OCI-LY7 (cell line): ENCODE measurements around the gene C2CD4C. TPM values are rescaled to one million over a fixed set of nuclear protein-coding genes. Genes with fewer than 3 reads are reported as not detected.

ENCODE experiments used
- BruUV-seq: library from RNA; stranded (reverse); fragments of 400-500 nt; replicated peaks from 2 replicates; lab custom pipeline; 2021; lab: Mats Ljungman, UMichigan
- CTCF ChIA-PET: fragments of 300-600 bp; sonication (Branson Sonifier 250); formaldehyde crosslinking; loops from one replicate; lab custom pipeline; 2022; ENCODE audit warnings: antibody characterized with exemption; ENCODE audit not compliant: unreplicated experiment; lab: Charles Lee
- POLR2A ChIA-PET: fragments of 300-600 bp; sonication (Branson Sonifier 250); formaldehyde crosslinking; loops from one replicate; lab custom pipeline; 2022; ENCODE audit warnings: antibody characterized with exemption; lab: Charles Lee
- DNase-seq: peaks from one replicate; pipeline ENCODE4 v3.0.0-alpha.2; 2015; ENCODE audit warnings: low spot score
- H2AFZ ChIP-seq: fragments of 200-600 bp; sonication (generic), shearing (Covaris generic); 2 replicates; pipeline ENCODE4 v1.6.1; 2014; ENCODE audit warnings: mild to moderate bottlenecking, antibody characterized with exemption, low read length, moderate library complexity
- H3K27ac ChIP-seq: fragments of 200-600 bp; sonication (generic); 2 replicates; pipeline ENCODE4 v1.5.1; 2014; ENCODE audit warnings: mixed run types, low read depth, mild to moderate bottlenecking, moderate library complexity, low read length, inconsistent platforms; ENCODE audit not compliant: poor library complexity, severe bottlenecking
- H3K36me3 ChIP-seq: fragments of 200-600 bp; sonication (generic); 2 replicates; pipeline ENCODE4 v1.6.1; 2014; ENCODE audit warnings: mild to moderate bottlenecking, antibody characterized with exemption, low read length, moderate library complexity, mixed read lengths; ENCODE audit not compliant: insufficient read depth
- H3K4me1 ChIP-seq: fragments of 200-600 bp; sonication (generic); 2 replicates; pipeline ENCODE4 v1.5.1; 2014; ENCODE audit warnings: mild to moderate bottlenecking, low read length; ENCODE audit not compliant: insufficient read depth, poor library complexity, severe bottlenecking
- H3K4me2 ChIP-seq: fragments of 200-600 bp; sonication (generic); 2 replicates; pipeline ENCODE4 v1.6.1; 2014; ENCODE audit warnings: mild to moderate bottlenecking, low read length
- H3K4me3 ChIP-seq: fragments of 200-600 bp; sonication (generic); 2 replicates; pipeline ENCODE4 v1.5.1; 2014; ENCODE audit warnings: mild to moderate bottlenecking, low read depth, low read length; ENCODE audit not compliant: poor library complexity, severe bottlenecking
- H3K79me2 ChIP-seq: fragments of 200-600 bp; sonication (generic); 2 replicates; pipeline ENCODE4 v1.6.1; 2016; ENCODE audit warnings: low read depth, mild to moderate bottlenecking, low read length, moderate library complexity, mixed read lengths; ENCODE audit not compliant: insufficient read depth
- H3K9me2 ChIP-seq: fragments of 200-600 bp; sonication (generic); 2 replicates; pipeline ENCODE4 v1.6.1; 2016; ENCODE audit warnings: mild to moderate bottlenecking, low read length, mixed read lengths; ENCODE audit not compliant: insufficient read depth
- H3K9me3 ChIP-seq: fragments of 200-600 bp; sonication (generic); 2 replicates; pipeline ENCODE4 v1.6.1; 2014; ENCODE audit warnings: mild to moderate bottlenecking, mixed run types, low read length, mixed read lengths
- H4K20me1 ChIP-seq: fragments of 200-600 bp; sonication (generic); 2 replicates; pipeline ENCODE4 v1.6.1; 2014; ENCODE audit warnings: mild to moderate bottlenecking, antibody characterized with exemption, low read length, moderate library complexity, mixed read lengths; ENCODE audit not compliant: insufficient read depth
- CTCF ChIP-seq: fragments of 200-600 bp; sonication (generic); conservative IDR thresholded peaks from 2 replicates; pipeline ENCODE4 v1.5.1; 2014; ENCODE audit warnings: mild to moderate bottlenecking, antibody characterized with exemption, low read length, moderate library complexity, mixed read lengths
- EZH2phosphoT487 ChIP-seq: fragments of 200-600 bp; sonication (generic); IDR thresholded peaks from 2 replicates; pipeline ENCODE4 v1.6.1; 2018; ENCODE audit warnings: low read depth, borderline replicate concordance, mild to moderate bottlenecking, mixed run types, antibody characterized with exemption, low read length, moderate library complexity, mixed read lengths
- intact Hi-C: fragments of 100-400 bp; cut with micrococcal nuclease; formaldehyde crosslinking; loops from one replicate; pipeline ENCODE4 v1.10.0; 2022; ENCODE audit not compliant: unreplicated experiment
- total RNA-seq, 2 experiments: library from RNA; depleted of rRNA in 1 of 2; stranded (reverse); fragments of >200 nt in 1 of 2; shearing (Covaris generic) in 1 of 2; gene quantifications; 2 replicates each; pipeline ENCODE4 v1.2.3, GENCODE V29; 2014 to 2022

The C2CD4C gene
- total RNA-seq, 2 experiments from 2014 or later = 0.16 to 0.59 TPM

GRCh38 chr19:416416-416815 lies 7.5 kb upstream of the C2CD4C start:
- H3K79me2 ChIP-seq = no peaks in the 10 kb centered on the region
- no peak overlapping the region for H3K4me3 ChIP-seq
- H3K4me2 ChIP-seq = no peak overlapping the region
- no peaks in the 10 kb centered on the region for H3K9me2 ChIP-seq
- H3K4me1 ChIP-seq = no peaks in the 10 kb centered on the region
- ChIA-PET POLR2A (no interaction called here), CTCF (no interaction called here)
- BruUV-seq = no TSS peak
- no peak overlapping the region for H2AFZ ChIP-seq
- no peaks in the 10 kb centered on the region for H4K20me1 ChIP-seq
- no peak for DNase-seq
- H3K27ac ChIP-seq = no peak overlapping the region
- H3K36me3 ChIP-seq = no peaks in the 10 kb centered on the region
- no peaks in the 10 kb centered on the region for H3K9me3 ChIP-seq
- no peak for TF ChIP-seq CTCF
- no peak for TF ChIP-seq EZH2phosphoT487
- intact Hi-C loops = no loop called here

GRCh38 chr19:415292-415691 lies 6.3 kb upstream of the C2CD4C start:
- Histone ChIP-seq H3K4me2 (no peak overlapping the region), H3K36me3 (no peaks in the 10 kb centered on the region), H3K27ac (no peak overlapping the region), H4K20me1 (no peaks in the 10 kb centered on the region), H3K9me2 (no peaks in the 10 kb centered on the region), H3K79me2 (no peaks in the 10 kb centered on the region), H3K9me3 (no peaks in the 10 kb centered on the region), H3K4me3 (no peak overlapping the region), H2AFZ (no peak overlapping the region), H3K4me1 (no peaks in the 10 kb centered on the region)
- DNase-seq = no peak
- TF ChIP-seq EZH2phosphoT487 = no peak
- TF ChIP-seq CTCF = no peak
- BruUV-seq = no TSS peak
- POLR2A ChIA-PET = no interaction called here
- intact Hi-C loops = no loop called here
- CTCF ChIA-PET = interaction anchor here (0.6 kb wide), 1 partner anchor 60 kb away, joined by 5 read pairs; no protein-coding TSS in a partner anchor

- no peak overlapping the region for H3K4me2 ChIP-seq
- no peaks in the 10 kb centered on the region for H3K9me3 ChIP-seq
- no peaks in the 10 kb centered on the region for H3K79me2 ChIP-seq
- POLR2A ChIA-PET = no interaction called here
- no peak overlapping the region for H3K4me3 ChIP-seq
- H2AFZ ChIP-seq = no peak overlapping the region
- DNase-seq = no peak
- TF ChIP-seq EZH2phosphoT487 (no peak), CTCF (no peak)
- no peak overlapping the region for H3K27ac ChIP-seq
- intact Hi-C loops = no loop called here
- H3K4me1 ChIP-seq = peaks cover 6% of the 10 kb centered on the region
- CTCF ChIA-PET = no interaction called here
- H4K20me1 ChIP-seq = no peaks in the 10 kb centered on the region
- H3K36me3 ChIP-seq = no peaks in the 10 kb centered on the region
- no peaks in the 10 kb centered on the region for H3K9me2 ChIP-seq
- no TSS peak for BruUV-seq
Observed at GRCh38 chr19:413756-414420, 4.9 kb upstream of the C2CD4C start.
